OCI-LY3 (cell line): ENCODE data around the gene TMEM229A.
"Not testable (repeated sequence)": the region's sequence is repeated elsewhere in the genome, so short reads cannot be mapped to it uniquely, and the experiment has no call there.

Experiments
- H2AFZ ChIP-seq: fragments of 200-600, 300-600 bp; shearing (Covaris generic); 2 replicates; pipeline ENCODE4 v1.6.0; 2014; ENCODE audit warnings: antibody characterized with exemption, low read depth, low read length
- H3K27ac ChIP-seq: fragments of 200-600, 300-600 bp; sonication (generic); 2 replicates; pipeline ENCODE4 v1.5.1; 2014; ENCODE audit warnings: mild to moderate bottlenecking, low read length, moderate library complexity, mixed read lengths
- H3K27me3 ChIP-seq: fragments of 200-600, 300-600 bp; sonication (generic); 2 replicates; pipeline ENCODE4 v1.6.1; 2014; ENCODE audit warnings: low read depth, low read length, mixed read lengths
- H3K36me3 ChIP-seq: fragments of 200-600, 300-600 bp; sonication (generic); replicated peaks from 2 replicates; pipeline ENCODE3; 2014; ENCODE audit warnings: low read depth, low read length, mixed read lengths
- H3K4me1 ChIP-seq: fragments of 300-600, 200-600 bp; sonication (generic); 2 replicates; pipeline ENCODE4 v1.6.1; 2014; ENCODE audit warnings: low read length, mixed read lengths
- H3K4me2 ChIP-seq: fragments of 200-600, 300-600 bp; sonication (generic); 2 replicates; pipeline ENCODE4 v1.6.1; 2014; ENCODE audit warnings: low read length, mixed read lengths
- H3K4me3 ChIP-seq: fragments of 300-600, 200-600 bp; sonication (generic); 2 replicates; pipeline ENCODE4 v1.5.1; 2014; ENCODE audit warnings: antibody characterized with exemption, mild to moderate bottlenecking, low read length, moderate library complexity
- H3K79me2 ChIP-seq: fragments of 300-600, 200-600 bp; shearing (Covaris generic); 2 replicates; pipeline ENCODE4 v1.6.1; 2014; ENCODE audit warnings: mild to moderate bottlenecking, low read length, mixed read lengths
- H3K9ac ChIP-seq: fragments of 300-600, 200-600 bp; shearing (Covaris generic); 2 replicates; pipeline ENCODE4 v1.6.0; 2014; ENCODE audit warnings: mild to moderate bottlenecking, low read length, moderate library complexity
- H3K9me3 ChIP-seq: fragments of 200-600, 300-600 bp; shearing (Covaris generic); 2 replicates; pipeline ENCODE4 v1.6.1; 2014; ENCODE audit warnings: low read length, mixed read lengths; ENCODE audit not compliant: insufficient read depth
- H4K20me1 ChIP-seq: fragments of 200-600, 300-600 bp; sonication (generic); 2 replicates; pipeline ENCODE4 v1.6.1; 2016; ENCODE audit warnings: low read length, mixed read lengths; ENCODE audit not compliant: insufficient read depth
- CTCF ChIP-seq: fragments of 200-600, 300-600 bp; sonication (generic); IDR thresholded peaks from 2 replicates; pipeline ENCODE4 v1.5.1; 2014; ENCODE audit warnings: antibody characterized with exemption, low read length, low read depth
- EZH2phosphoT487 ChIP-seq: fragments of 200-600 bp; shearing (Covaris generic); IDR thresholded peaks from 2 replicates; pipeline ENCODE4 v1.6.1; 2018; ENCODE audit warnings: antibody characterized with exemption, mixed run types, low read depth

Gene TMEM229A

GRCh38 chr7:124032369-124033094 is at the start of gene TMEM229A:
TSS of gene TMEM229A (minus strand) at chr7:124033067. CDS start at chr7:124033003, 64 bp downstream.
- no peaks in the 10 kb centered on the region for H4K20me1 ChIP-seq
- no peak within 1 kb of the TSS for H3K4me2 ChIP-seq
- no peak within 1 kb of the TSS for H2AFZ ChIP-seq
- TF ChIP-seq CTCF: no peak
- TF ChIP-seq EZH2phosphoT487: no peak
- no peaks in the 10 kb centered on the region for H3K9me3 ChIP-seq
- H3K4me3 ChIP-seq: no peak within 1 kb of the TSS
- no peak within 1 kb of the TSS for H3K9ac ChIP-seq
- H3K27me3 ChIP-seq: no peaks in the 10 kb centered on the region
- no peak within 1 kb of the TSS for H3K27ac ChIP-seq
- no peaks in the 10 kb centered on the region for H3K79me2 ChIP-seq
- H3K36me3 ChIP-seq: no peaks in the 10 kb centered on the region
- H3K4me1 ChIP-seq: no peaks in the 10 kb centered on the region

GRCh38 chr7:124082234-124082633 is 49.4 kb upstream of the TMEM229A start:
- H3K27ac ChIP-seq, H3K9ac ChIP-seq, H3K27me3 ChIP-seq, H3K79me2 ChIP-seq, H2AFZ ChIP-seq, H3K4me2 ChIP-seq, H4K20me1 ChIP-seq, H3K9me3 ChIP-seq, H3K36me3 ChIP-seq, H3K4me3 ChIP-seq, H3K4me1 ChIP-seq: not testable (repeated sequence)

GRCh38 chr7:124077546-124077945 is 44.7 kb upstream of the TMEM229A start:
- H2AFZ ChIP-seq: no peak overlapping the region
- H4K20me1 ChIP-seq: no peaks in the 10 kb centered on the region
- no peak overlapping the region for H3K4me3 ChIP-seq
- no peaks in the 10 kb centered on the region for H3K79me2 ChIP-seq
- H3K4me2 ChIP-seq: no peak overlapping the region
- no peak overlapping the region for H3K9ac ChIP-seq
- no peaks in the 10 kb centered on the region for H3K36me3 ChIP-seq
- H3K9me3 ChIP-seq: no peaks in the 10 kb centered on the region
- no peak overlapping the region for H3K27ac ChIP-seq
- TF ChIP-seq EZH2phosphoT487 (no peak), CTCF (no peak)
- H3K27me3 ChIP-seq: no peaks in the 10 kb centered on the region
- no peaks in the 10 kb centered on the region for H3K4me1 ChIP-seq

- Histone ChIP-seq H4K20me1 (no peaks in the 10 kb centered on the region), H3K9me3 (no peaks in the 10 kb centered on the region), H3K27me3 (no peaks in the 10 kb centered on the region), H3K36me3 (no peaks in the 10 kb centered on the region), H2AFZ (no peak overlapping the region), H3K9ac (no peak overlapping the region), H3K4me1 (no peaks in the 10 kb centered on the region), H3K4me2 (no peak overlapping the region), H3K4me3 (no peak overlapping the region), H3K27ac (no peak overlapping the region), H3K79me2 (no peaks in the 10 kb centered on the region)
- TF ChIP-seq EZH2phosphoT487 (no peak), CTCF (no peak)
Measured at GRCh38 chr7:124076841-124077240, 44.0 kb upstream of the TMEM229A start.
